ENCODE results near the gene TRABD2B. TPM values are rescaled to one million over a fixed set of nuclear protein-coding genes. Genes with fewer than 3 reads are reported as not detected.

TRABD2B gene
- total and polyA plus RNA-seq, 2 of the 13 experiments (the other 11 are each of a cell fraction or from before 2014, with no cell fraction given) = 0.04 TPM; not detected in 1

DNA sequence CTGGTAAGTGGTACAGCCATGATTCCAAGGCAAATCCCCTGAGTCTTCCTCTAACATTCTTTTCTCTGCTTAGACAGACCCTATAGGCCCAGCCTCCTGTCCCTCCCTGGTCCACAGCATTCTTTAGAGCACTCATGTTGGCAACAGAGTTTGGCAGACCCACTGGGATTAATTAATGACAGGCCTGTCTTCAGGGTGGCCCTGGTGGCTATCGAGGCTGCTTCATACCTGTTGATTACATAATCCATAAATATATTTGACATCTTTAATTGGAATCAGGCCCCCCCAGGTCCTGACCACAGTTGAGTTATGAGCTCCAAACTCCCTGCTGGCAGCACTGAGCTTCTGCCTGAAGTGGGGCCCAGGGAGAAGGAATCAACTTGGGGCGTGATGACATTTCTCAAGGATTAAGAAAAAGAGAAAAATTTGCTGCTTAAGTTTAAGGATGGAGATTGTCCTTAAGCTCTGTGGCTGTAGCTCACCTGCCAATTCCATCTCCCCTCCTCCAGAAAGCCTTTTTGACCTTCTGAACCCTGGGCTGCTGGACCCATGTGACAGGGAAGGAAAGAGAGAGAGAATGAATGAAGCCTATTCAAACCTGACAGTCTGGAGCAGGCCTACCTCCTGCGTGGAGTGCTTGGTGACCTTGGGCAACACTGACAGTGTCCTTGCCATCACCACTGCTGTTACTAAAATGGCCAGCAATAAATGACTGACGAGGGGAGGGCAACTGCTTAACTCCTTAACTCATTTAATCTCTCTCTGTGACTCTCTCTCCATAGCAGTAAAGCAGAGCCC lies 156.6 kb downstream of the TRABD2B start (continued):
- TF ChIP-seq, protein P1, sequence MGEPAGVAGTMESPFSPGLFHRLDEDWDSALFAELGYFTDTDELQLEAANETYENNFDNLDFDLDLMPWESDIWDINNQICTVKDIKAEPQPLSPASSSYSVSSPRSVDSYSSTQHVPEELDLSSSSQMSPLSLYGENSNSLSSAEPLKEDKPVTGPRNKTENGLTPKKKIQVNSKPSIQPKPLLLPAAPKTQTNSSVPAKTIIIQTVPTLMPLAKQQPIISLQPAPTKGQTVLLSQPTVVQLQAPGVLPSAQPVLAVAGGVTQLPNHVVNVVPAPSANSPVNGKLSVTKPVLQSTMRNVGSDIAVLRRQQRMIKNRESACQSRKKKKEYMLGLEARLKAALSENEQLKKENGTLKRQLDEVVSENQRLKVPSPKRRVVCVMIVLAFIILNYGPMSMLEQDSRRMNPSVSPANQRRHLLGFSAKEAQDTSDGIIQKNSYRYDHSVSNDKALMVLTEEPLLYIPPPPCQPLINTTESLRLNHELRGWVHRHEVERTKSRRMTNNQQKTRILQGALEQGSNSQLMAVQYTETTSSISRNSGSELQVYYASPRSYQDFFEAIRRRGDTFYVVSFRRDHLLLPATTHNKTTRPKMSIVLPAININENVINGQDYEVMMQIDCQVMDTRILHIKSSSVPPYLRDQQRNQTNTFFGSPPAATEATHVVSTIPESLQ (CRISPR knock-in tag; conservative IDR thresholded peaks at IDR 0.05) = no peak
- 0 out of 2 replicates have a peak, but pooled peaks have one; percentile 26 for TF ChIP-seq ZNF547 (CRISPR knock-in tag; IDR thresholded peaks at IDR 0.05)
- TF ChIP-seq ZNF780A (CRISPR knock-in tag; IDR thresholded peaks at IDR 0.05) = no peak
- TF ChIP-seq TMF1 (CRISPR knock-in tag; IDR thresholded peaks at IDR 0.05; ENCODE audit: low read depth) = no peak
- TF ChIP-seq KDM3A (CRISPR knock-in tag; IDR thresholded peaks at IDR 0.05; ENCODE audit: low read depth) = no peak
- TF ChIP-seq ZFAT (CRISPR knock-in tag; conservative IDR thresholded peaks at IDR 0.05) = no peak
- peak; percentile 59 to 83 for TF ChIP-seq NR2F1 (CRISPR knock-in tag; IDR thresholded peaks at IDR 0.05)
- TF ChIP-seq, protein P2, sequence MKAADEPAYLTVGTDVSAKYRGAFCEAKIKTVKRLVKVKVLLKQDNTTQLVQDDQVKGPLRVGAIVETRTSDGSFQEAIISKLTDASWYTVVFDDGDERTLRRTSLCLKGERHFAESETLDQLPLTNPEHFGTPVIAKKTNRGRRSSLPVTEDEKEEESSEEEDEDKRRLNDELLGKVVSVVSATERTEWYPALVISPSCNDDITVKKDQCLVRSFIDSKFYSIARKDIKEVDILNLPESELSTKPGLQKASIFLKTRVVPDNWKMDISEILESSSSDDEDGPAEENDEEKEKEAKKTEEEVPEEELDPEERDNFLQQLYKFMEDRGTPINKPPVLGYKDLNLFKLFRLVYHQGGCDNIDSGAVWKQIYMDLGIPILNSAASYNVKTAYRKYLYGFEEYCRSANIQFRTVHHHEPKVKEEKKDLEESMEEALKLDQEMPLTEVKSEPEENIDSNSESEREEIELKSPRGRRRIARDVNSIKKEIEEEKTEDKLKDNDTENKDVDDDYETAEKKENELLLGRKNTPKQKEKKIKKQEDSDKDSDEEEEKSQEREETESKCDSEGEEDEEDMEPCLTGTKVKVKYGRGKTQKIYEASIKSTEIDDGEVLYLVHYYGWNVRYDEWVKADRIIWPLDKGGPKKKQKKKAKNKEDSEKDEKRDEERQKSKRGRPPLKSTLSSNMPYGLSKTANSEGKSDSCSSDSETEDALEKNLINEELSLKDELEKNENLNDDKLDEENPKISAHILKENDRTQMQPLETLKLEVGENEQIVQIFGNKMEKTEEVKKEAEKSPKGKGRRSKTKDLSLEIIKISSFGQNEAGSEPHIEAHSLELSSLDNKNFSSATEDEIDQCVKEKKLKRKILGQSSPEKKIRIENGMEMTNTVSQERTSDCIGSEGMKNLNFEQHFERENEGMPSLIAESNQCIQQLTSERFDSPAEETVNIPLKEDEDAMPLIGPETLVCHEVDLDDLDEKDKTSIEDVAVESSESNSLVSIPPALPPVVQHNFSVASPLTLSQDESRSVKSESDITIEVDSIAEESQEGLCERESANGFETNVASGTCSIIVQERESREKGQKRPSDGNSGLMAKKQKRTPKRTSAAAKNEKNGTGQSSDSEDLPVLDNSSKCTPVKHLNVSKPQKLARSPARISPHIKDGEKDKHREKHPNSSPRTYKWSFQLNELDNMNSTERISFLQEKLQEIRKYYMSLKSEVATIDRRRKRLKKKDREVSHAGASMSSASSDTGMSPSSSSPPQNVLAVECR (CRISPR knock-in tag; IDR thresholded peaks at IDR 0.05; ENCODE audit: borderline replicate concordance) = peak; percentile 58; the same call in 1 of the 2 replicates
- TF ChIP-seq SRSF1 (optimal IDR thresholded peaks at IDR 0.05; ENCODE audit: low read depth, low read length) = no peak
- peak; percentile 73 for TF ChIP-seq TBX2 (CRISPR knock-in tag; IDR thresholded peaks at IDR 0.05; ENCODE audit: borderline replicate concordance)
- TF ChIP-seq, protein P3, sequence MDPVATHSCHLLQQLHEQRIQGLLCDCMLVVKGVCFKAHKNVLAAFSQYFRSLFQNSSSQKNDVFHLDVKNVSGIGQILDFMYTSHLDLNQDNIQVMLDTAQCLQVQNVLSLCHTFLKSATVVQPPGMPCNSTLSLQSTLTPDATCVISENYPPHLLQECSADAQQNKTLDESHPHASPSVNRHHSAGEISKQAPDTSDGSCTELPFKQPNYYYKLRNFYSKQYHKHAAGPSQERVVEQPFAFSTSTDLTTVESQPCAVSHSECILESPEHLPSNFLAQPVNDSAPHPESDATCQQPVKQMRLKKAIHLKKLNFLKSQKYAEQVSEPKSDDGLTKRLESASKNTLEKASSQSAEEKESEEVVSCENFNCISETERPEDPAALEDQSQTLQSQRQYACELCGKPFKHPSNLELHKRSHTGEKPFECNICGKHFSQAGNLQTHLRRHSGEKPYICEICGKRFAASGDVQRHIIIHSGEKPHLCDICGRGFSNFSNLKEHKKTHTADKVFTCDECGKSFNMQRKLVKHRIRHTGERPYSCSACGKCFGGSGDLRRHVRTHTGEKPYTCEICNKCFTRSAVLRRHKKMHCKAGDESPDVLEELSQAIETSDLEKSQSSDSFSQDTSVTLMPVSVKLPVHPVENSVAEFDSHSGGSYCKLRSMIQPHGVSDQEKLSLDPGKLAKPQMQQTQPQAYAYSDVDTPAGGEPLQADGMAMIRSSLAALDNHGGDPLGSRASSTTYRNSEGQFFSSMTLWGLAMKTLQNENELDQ (CRISPR knock-in tag; IDR thresholded peaks at IDR 0.05; ENCODE audit: borderline replicate concordance) = no peak
- TF ChIP-seq NCOA2 (CRISPR knock-in tag; IDR thresholded peaks at IDR 0.05) = peak; percentile 75
- TF ChIP-seq ZBTB8A (CRISPR knock-in tag; IDR thresholded peaks at IDR 0.05; ENCODE audit: borderline replicate concordance, low read depth) = no peak
- peak; percentile 39; the same call in 1 of the 2 replicates for TF ChIP-seq ZNF350 (CRISPR knock-in tag; IDR thresholded peaks at IDR 0.05; ENCODE audit: borderline replicate concordance, low read depth)
- TF ChIP-seq ZSCAN29 (CRISPR knock-in tag; conservative IDR thresholded peaks at IDR 0.05) = 0 out of 2 replicates have a peak, but pooled peaks have one; percentile 76
- TF ChIP-seq NR2F2 (IDR thresholded peaks at IDR 0.05; ENCODE audit: borderline replicate concordance, low read depth) = peak; percentile 62; the same call in 1 of the 2 replicates
- peak; percentile 52; the same call in 1 of the 2 replicates for TF ChIP-seq MYC (CRISPR knock-in tag; IDR thresholded peaks at IDR 0.05; ENCODE audit: borderline replicate concordance)
- TF ChIP-seq TARDBP (CRISPR knock-in tag; IDR thresholded peaks at IDR 0.05) = no peak
- TF ChIP-seq ZNF510 (CRISPR knock-in tag; IDR thresholded peaks at IDR 0.05; ENCODE audit: low read depth) = no peak
- no peak for TF ChIP-seq HHEX (CRISPR knock-in tag; IDR thresholded peaks at IDR 0.05)
- TF ChIP-seq REXO4 (CRISPR knock-in tag; IDR thresholded peaks at IDR 0.05; ENCODE audit: borderline replicate concordance) = no peak
